ENCODE data around the gene NFIA.

Gene NFIA

GRCh38 chr1:61207416-61207815 is 125.1 kb downstream of the NFIA start:
- TF ChIP-seq CTCF (IDR thresholded peaks at IDR 0.05; ENCODE audit: control insufficient read depth, insufficient read depth, low read depth, low read length, missing control alignments) = no peak
- H3K4me3 ChIP-seq (ENCODE audit: control insufficient read depth, low read depth, low read length) = no peak overlapping the region
- DNase-seq (ENCODE audit: low read depth) = no peak

GRCh38 chr1:61208172-61208571 is 125.8 kb downstream of the NFIA start:
- H3K4me3 ChIP-seq (ENCODE audit: control insufficient read depth, low read depth, low read length) = no peak overlapping the region
- no peak for TF ChIP-seq CTCF (IDR thresholded peaks at IDR 0.05; ENCODE audit: control insufficient read depth, insufficient read depth, low read depth, low read length, missing control alignments)
- no peak for DNase-seq (ENCODE audit: low read depth)

- DNase-seq (ENCODE audit: low read depth) = no peak
Measured at GRCh38 chr1:61208831-61209230, 126.5 kb downstream of the NFIA start.

GRCh38 chr1:61210435-61211154 is 128.2 kb downstream of the NFIA start:
- no peak for DNase-seq (ENCODE audit: low read depth)
- peak; percentile 18 for TF ChIP-seq CTCF (IDR thresholded peaks at IDR 0.05; ENCODE audit: control insufficient read depth, insufficient read depth, low read depth, low read length, missing control alignments)
- no peak overlapping the region for H3K4me3 ChIP-seq (ENCODE audit: control insufficient read depth, low read depth, low read length)

More at GRCh38 chr1:61208831-61209230, 126.5 kb downstream of the NFIA start:
- no peak for TF ChIP-seq CTCF (IDR thresholded peaks at IDR 0.05; ENCODE audit: control insufficient read depth, insufficient read depth, low read depth, low read length, missing control alignments)
- H3K4me3 ChIP-seq (ENCODE audit: control insufficient read depth, low read depth, low read length) = no peak overlapping the region

GRCh38 chr1:61213245-61214011 is 131.1 kb downstream of the NFIA start:
- no peak overlapping the region for H3K4me3 ChIP-seq (ENCODE audit: control insufficient read depth, low read depth, low read length)
- DNase-seq (ENCODE audit: low read depth) = no peak
- no peak for TF ChIP-seq CTCF (IDR thresholded peaks at IDR 0.05; ENCODE audit: control insufficient read depth, insufficient read depth, low read depth, low read length, missing control alignments)

- H3K4me3 ChIP-seq (ENCODE audit: control insufficient read depth, low read depth, low read length) = no peak overlapping the region
- no peak for TF ChIP-seq CTCF (IDR thresholded peaks at IDR 0.05; ENCODE audit: control insufficient read depth, insufficient read depth, low read depth, low read length, missing control alignments)
- DNase-seq (ENCODE audit: low read depth) = no peak
Measured at GRCh38 chr1:61215119-61215518, 132.8 kb downstream of the NFIA start.
